ENCODE measurements around the gene NXNL1.

- TF ChIP-seq CTCF (IDR thresholded peaks at IDR 0.05) = no peak
- TF ChIP-seq POLR2A (IDR thresholded peaks at IDR 0.05) = no peak
- TF ChIP-seq EP300 (IDR thresholded peaks at IDR 0.05) = no peak
- TF ChIP-seq POLR2AphosphoS5 (IDR thresholded peaks at IDR 0.05) = no peak
Observed at GRCh38 chr19:17484520-17485185, 23.9 kb upstream of the NXNL1 start.

Data from sigmoid colon (tissue), 4 donors.